HepG2 (cell line): ENCODE measurements around the gene NPS. TPM values are rescaled to one million over a fixed set of nuclear protein-coding genes. Genes with fewer than 3 reads are reported as not detected.

Source experiments
- BHLHE40 ChIP-seq: IDR thresholded peaks from 2 replicates; pipeline ENCODE4 v1.6.1; 2011; ENCODE audit warnings: low read length, improper control_type of control experiment
- HDAC1 ChIP-seq: sonication (generic); formaldehyde crosslinking; IDR thresholded peaks from 2 replicates; pipeline ENCODE4 v1.5.1; 2020; ENCODE audit warnings: mild to moderate bottlenecking, missing genetic modification reagents
- KIAA2018 ChIP-seq: sonication (generic); formaldehyde crosslinking; IDR thresholded peaks from 2 replicates; pipeline ENCODE4 v1.5.0; 2020; ENCODE audit warnings: mild to moderate bottlenecking, missing genetic modification reagents, borderline replicate concordance
- NR2F1 ChIP-seq, 2 experiments: fragments of 450-650 bp in 1 of 2; formaldehyde crosslinking in 1 of 2; IDR thresholded peaks; 2 replicates each; pipeline versions ENCODE4 v1.5.0 to v1.6.1; 2016 to 2020; ENCODE audit warnings: mild to moderate bottlenecking in 1 of 2, missing compliant biosample characterization in 1 of 2, missing genetic modification reagents in 1 of 2, moderate library complexity in 1 of 2
- TBL1XR1 ChIP-seq: fragments of 150-350 bp; IDR thresholded peaks from 2 replicates; pipeline ENCODE4 v1.6.1; 2014; ENCODE audit warnings: borderline replicate concordance, low read length; ENCODE audit not compliant: partially characterized antibody
- UBTF ChIP-seq: sonication (generic); formaldehyde crosslinking; IDR thresholded peaks from 2 replicates; pipeline ENCODE4 v1.4.0; 2020; ENCODE audit warnings: mild to moderate bottlenecking, missing genetic modification reagents
- polyA plus RNA-seq, 8 experiments: library from polyadenylated mRNA; depleted of rRNA in 3 of 8; stranded (reverse) in 7 of 8; unstranded in 1 of 8; fragments of >200 nt; fragmentation: Illumina TruSeq in 4 of 8; extraction: Trizol in 4 of 8; gene quantifications; 2 replicates each; pipeline versions ENCODE4 v1.2.1 to v1.2.3, GENCODE V29; 2011 to 2016; ENCODE audit warnings: low read depth in 4 of 8, missing spikeins in 1 of 8, mixed read lengths in 1 of 8; ENCODE audit not compliant: insufficient read depth in 1 of 8
- total RNA-seq, 5 experiments: library from RNA; depleted of rRNA; stranded (reverse); fragments of >200 nt; fragmentation: Illumina TruSeq; extraction: Trizol; gene quantifications; 2 replicates each; pipeline ENCODE4 v1.2.3, GENCODE V29; 2016; ENCODE audit warnings: low read depth in 1 of 5

NPS gene
- total and polyA plus RNA-seq, 2 of the 13 experiments (the other 11 are each of a cell fraction or from before 2014, with no cell fraction given): not detected

- TF ChIP-seq UBTF (CRISPR knock-in tag) (no peak), BHLHE40 (no peak), TBL1XR1 (no peak), NR2F1 (CRISPR knock-in tag; IDR thresholded peaks at IDR 0.05) (no peak), KIAA2018 (CRISPR knock-in tag) (no peak), HDAC1 (CRISPR knock-in tag) (no peak)
Measured at GRCh38 chr10:127561647-127562046, 12.5 kb downstream of the NPS start (continued).
